ENCODE data around the gene DBH. TPM values are rescaled to one million over a fixed set of nuclear protein-coding genes. Genes with fewer than 3 reads are reported as not detected.

DBH gene
- total and polyA plus RNA-seq, 2 donors (not counting 3 experiments of a cell fraction or from before 2014, with no cell fraction given), result not detected

DNA sequence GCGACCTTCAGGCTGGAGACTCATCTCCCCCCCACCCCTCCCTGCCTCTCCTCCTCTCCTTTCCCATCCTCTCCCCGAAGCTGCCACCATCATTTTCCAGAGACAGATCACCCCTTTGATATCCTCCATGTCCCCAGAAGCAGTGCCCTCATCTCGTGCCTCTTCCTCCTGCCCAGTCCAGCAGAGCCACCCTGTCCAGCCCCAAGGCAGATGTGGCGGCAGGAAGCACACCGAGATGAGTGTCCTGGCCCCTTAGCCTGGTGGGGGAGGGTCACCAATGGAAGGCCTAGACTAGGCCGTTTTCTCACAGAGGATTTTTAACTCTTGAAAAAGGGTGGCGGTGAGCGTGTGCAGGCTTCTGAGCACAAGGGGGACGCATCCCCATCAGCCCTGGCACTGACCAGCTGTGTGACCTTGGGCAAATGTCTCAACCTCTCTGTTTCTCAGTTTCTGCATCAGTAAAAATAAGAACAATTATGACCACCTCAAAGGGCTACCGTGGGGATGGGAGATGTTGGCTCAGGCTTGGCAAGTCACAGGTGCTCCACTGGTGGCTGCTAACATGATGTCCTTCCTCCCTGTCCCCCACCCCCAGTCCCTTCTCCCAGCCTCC lies 53.1 kb downstream of the DBH start:
- Histone ChIP-seq H4K20me1 (replicated peaks; ENCODE audit: control insufficient read depth, extremely low read depth, insufficient read depth, low read length) (no peaks in the 10 kb centered on the region), H3K4me3 (replicated peaks in 1 of 3; ENCODE audit: insufficient read depth in 1 of 3, low read depth in 1 of 3, low read length in 3 of 3) (no peak overlapping the region), H3K4me1 (ENCODE audit: control insufficient read depth, extremely low read depth, insufficient read depth, low read length) (no peaks in the 10 kb centered on the region), H3K27me3 (ENCODE audit: control insufficient read depth in 2 of 2, insufficient read depth in 2 of 2, low read length in 2 of 2) (no peaks in the 10 kb centered on the region), H3K9ac (replicated peaks; ENCODE audit: extremely low read depth, insufficient read depth, low read length) (no peak overlapping the region), H3K27ac (ENCODE audit: insufficient read depth, low read depth, low read length) (no peak overlapping the region), H2AFZ (ENCODE audit: low read depth, low read length) (no peak overlapping the region), H3K9me1 (replicated peaks; ENCODE audit: control insufficient read depth, extremely low read depth, insufficient read depth, low read length) (no peaks in the 10 kb centered on the region), H3K4me2 (ENCODE audit: insufficient read depth, low read length) (no peak overlapping the region), H3K79me2 (ENCODE audit: control insufficient read depth, insufficient read depth, low read length) (no peaks in the 10 kb centered on the region), H3K36me3 (ENCODE audit: control insufficient read depth in 2 of 2, extremely low read depth in 1 of 2, insufficient read depth in 2 of 2, low read length in 2 of 2) (no peaks in the 10 kb centered on the region), H3K9me3 (replicated peaks; ENCODE audit: control insufficient read depth, insufficient read depth, low read length) (no peaks in the 10 kb centered on the region)
- DNase-seq (ENCODE audit: low read depth, low spot score), result no peak
- POLR2A ChIA-PET, result no interaction called here
- TF ChIP-seq EZH2 (IDR thresholded peaks at IDR 0.05; ENCODE audit: borderline replicate concordance, low read depth, low read length, severe bottlenecking) (no peak), JUN (IDR thresholded peaks at IDR 0.05; ENCODE audit: borderline replicate concordance, insufficient read depth, insufficient read length, low read depth) (no peak), MYC (IDR thresholded peaks at IDR 0.05; ENCODE audit: low read depth, low read length) (no peak), FOS (IDR thresholded peaks at IDR 0.05; ENCODE audit: borderline replicate concordance, insufficient read depth, low read length) (no peak), GATA2 (IDR thresholded peaks at IDR 0.05; ENCODE audit: insufficient read depth, insufficient read length, low read depth, low read length) (no peak), POLR2AphosphoS5 (IDR thresholded peaks at IDR 0.05; ENCODE audit: insufficient read depth, low read depth, low read length) (no peak), POLR2A (IDR thresholded peaks at IDR 0.05; ENCODE audit: low read depth, low read length) (no peak)
- TF ChIP-seq, protein P1, sequence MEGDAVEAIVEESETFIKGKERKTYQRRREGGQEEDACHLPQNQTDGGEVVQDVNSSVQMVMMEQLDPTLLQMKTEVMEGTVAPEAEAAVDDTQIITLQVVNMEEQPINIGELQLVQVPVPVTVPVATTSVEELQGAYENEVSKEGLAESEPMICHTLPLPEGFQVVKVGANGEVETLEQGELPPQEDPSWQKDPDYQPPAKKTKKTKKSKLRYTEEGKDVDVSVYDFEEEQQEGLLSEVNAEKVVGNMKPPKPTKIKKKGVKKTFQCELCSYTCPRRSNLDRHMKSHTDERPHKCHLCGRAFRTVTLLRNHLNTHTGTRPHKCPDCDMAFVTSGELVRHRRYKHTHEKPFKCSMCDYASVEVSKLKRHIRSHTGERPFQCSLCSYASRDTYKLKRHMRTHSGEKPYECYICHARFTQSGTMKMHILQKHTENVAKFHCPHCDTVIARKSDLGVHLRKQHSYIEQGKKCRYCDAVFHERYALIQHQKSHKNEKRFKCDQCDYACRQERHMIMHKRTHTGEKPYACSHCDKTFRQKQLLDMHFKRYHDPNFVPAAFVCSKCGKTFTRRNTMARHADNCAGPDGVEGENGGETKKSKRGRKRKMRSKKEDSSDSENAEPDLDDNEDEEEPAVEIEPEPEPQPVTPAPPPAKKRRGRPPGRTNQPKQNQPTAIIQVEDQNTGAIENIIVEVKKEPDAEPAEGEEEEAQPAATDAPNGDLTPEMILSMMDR (IDR thresholded peaks at IDR 0.05; ENCODE audit: extremely low read depth in 1 of 2, insufficient read depth in 1 of 2, low read depth in 1 of 2, low read length in 2 of 2), result no peak
- TF ChIP-seq, protein P2, sequence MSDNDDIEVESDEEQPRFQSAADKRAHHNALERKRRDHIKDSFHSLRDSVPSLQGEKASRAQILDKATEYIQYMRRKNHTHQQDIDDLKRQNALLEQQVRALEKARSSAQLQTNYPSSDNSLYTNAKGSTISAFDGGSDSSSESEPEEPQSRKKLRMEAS (IDR thresholded peaks at IDR 0.05; ENCODE audit: insufficient read depth, insufficient read length), result no peak
- CTCF ChIA-PET, result no interaction called here
- BruUV-seq (replicated peaks), result no TSS peak
- intact Hi-C loops (cut with micrococcal nuclease), result no loop called here
- dilution Hi-C loops (cut with MboI; ENCODE audit: extremely low pct_ligation_motif_present, low sequenced_read_pairs), result no loop called here
- no peak for FAIRE-seq

Measured in endothelial cell of umbilical vein (primary cell).